Fibroblast of skin of right quadriceps (primary cell): ENCODE data around the gene KLK2.

Experiments
- DNase-seq: peaks from one replicate; pipeline ENCODE4 v3.0.0-alpha.2; 2013

The KLK2 gene

GRCh38 chr19:50928831-50929230, 55.6 kb downstream of the KLK2 start:
- DNase-seq = no peak
